Esophagus muscularis mucosa (tissue), 3 donors: ENCODE results near the gene RAPGEF1.

ENCODE experiments used
- CTCF ChIP-seq, 3 experiments: fragments of 200-600 bp in 2 of 3; fragments of 450-650 bp in 1 of 3; sonication (generic) in 2 of 3; IDR thresholded peaks; one replicate each; pipeline ENCODE4 v1.5.1; 2017 to 2019; ENCODE audit warnings: antibody characterized with exemption in 3 of 3, mild to moderate bottlenecking in 2 of 3, moderate library complexity in 1 of 3
- POLR2A ChIP-seq: fragments of 450-650 bp; IDR thresholded peaks from one replicate; pipeline ENCODE4 v1.6.1; 2017; ENCODE audit warnings: antibody characterized with exemption, moderate library complexity, mild to moderate bottlenecking, low read depth

GRCh38 chr9:131703697-131704096 is 36.2 kb downstream of the RAPGEF1 start:
- TF ChIP-seq CTCF (IDR thresholded peaks at IDR 0.05): no peak
- no peak for TF ChIP-seq POLR2A
